Muscle layer of duodenum (tissue), 2 donors: ENCODE results near the gene TAPT1.
"Not testable (repeated sequence)": the region's sequence is repeated elsewhere in the genome, so short reads cannot be mapped to it uniquely, and the experiment has no call there.

Experiments used
- H3K27ac ChIP-seq: one replicate; pipeline ENCODE4 v1.7.0; 2013; ENCODE audit warnings: mild to moderate bottlenecking, low read length
- H3K27me3 ChIP-seq: one replicate; pipeline ENCODE4 v1.7.0; 2013; ENCODE audit warnings: low read depth, mild to moderate bottlenecking, control low read depth, low read length
- H3K36me3 ChIP-seq, 2 donors: one replicate each; pipeline ENCODE4 v1.7.0; 2013; ENCODE audit warnings: low read length in 2 of 2, control low read depth in 1 of 2, mild to moderate bottlenecking in 1 of 2; ENCODE audit not compliant: insufficient read depth in 2 of 2, control insufficient read depth in 1 of 2
- H3K4me1 ChIP-seq, 2 donors: one replicate each; pipeline ENCODE4 v1.7.0; 2013; ENCODE audit warnings: low read length in 2 of 2, mild to moderate bottlenecking in 2 of 2, control low read depth in 1 of 2, moderate library complexity in 1 of 2; ENCODE audit not compliant: insufficient read depth in 2 of 2, control insufficient read depth in 1 of 2
- H3K4me3 ChIP-seq, 2 donors: one replicate each; pipeline ENCODE4 v1.7.0; 2013; ENCODE audit warnings: low read length in 2 of 2, low read depth in 1 of 2, mild to moderate bottlenecking in 1 of 2
- H3K9me3 ChIP-seq, 2 donors: one replicate each; pipeline ENCODE4 v1.7.0; 2013; ENCODE audit warnings: low read length in 2 of 2, control low read depth in 1 of 2, mild to moderate bottlenecking in 1 of 2; ENCODE audit not compliant: control insufficient read depth in 1 of 2
- donor health status: healthy.

The TAPT1 gene

DNA sequence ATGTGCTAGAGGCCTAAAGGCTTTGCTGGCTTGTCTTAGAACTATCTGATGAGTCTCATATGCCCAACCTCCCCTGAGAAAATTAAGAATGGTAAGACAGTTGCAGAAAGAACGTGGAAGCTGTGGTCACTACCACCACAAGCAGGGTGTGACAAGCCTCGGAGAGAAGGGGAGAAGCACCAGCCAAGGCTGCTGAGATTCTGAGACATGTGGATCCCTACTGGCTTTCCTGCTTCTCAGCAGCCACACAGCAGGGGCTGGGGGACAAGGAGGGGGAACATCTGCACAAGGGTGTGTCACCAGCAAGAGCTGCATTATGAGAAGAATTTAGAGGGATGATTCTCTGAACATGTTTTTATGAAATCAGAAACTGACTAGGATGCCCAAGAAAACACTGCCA lies 19.4 kb downstream of the TAPT1 start:
- Histone ChIP-seq H3K9me3 (no peaks in the 10 kb centered on the region), H3K4me3 (no peak overlapping the region), H3K27ac (no peak overlapping the region), H3K4me1 (peaks cover 0 to 14% of the 10 kb centered on the region in 2 donors), H3K36me3 (peaks cover 0 to 5% of the 10 kb centered on the region in 2 donors), H3K27me3 (no peaks in the 10 kb centered on the region)

DNA sequence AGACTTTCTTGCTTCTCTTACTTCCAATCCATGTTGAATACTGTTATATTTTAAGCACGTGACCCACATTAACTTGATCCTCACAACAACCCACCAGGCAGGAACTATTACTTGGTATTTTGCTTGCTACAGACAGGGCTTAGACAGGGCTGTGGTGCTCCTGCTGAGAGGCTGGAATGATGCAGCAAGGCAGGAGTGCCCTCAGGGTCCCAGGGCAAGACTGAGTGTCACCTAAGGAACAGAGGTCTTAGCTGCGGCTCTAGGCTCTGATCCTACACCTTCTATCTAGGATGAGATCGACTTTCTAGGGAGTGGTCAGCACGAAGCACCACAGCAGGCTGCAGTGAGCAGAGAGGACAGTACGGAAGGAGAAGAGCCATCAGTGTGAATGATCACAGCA lies 20.0 kb downstream of the TAPT1 start:
- Histone ChIP-seq H3K27ac (no peak overlapping the region), H3K4me3 (no peak overlapping the region), H3K9me3 (no peaks in the 10 kb centered on the region), H3K27me3 (no peaks in the 10 kb centered on the region), H3K36me3 (peaks cover 0 to 5% of the 10 kb centered on the region in 2 donors), H3K4me1 (peaks cover 0 to 14% of the 10 kb centered on the region in 2 donors)

DNA sequence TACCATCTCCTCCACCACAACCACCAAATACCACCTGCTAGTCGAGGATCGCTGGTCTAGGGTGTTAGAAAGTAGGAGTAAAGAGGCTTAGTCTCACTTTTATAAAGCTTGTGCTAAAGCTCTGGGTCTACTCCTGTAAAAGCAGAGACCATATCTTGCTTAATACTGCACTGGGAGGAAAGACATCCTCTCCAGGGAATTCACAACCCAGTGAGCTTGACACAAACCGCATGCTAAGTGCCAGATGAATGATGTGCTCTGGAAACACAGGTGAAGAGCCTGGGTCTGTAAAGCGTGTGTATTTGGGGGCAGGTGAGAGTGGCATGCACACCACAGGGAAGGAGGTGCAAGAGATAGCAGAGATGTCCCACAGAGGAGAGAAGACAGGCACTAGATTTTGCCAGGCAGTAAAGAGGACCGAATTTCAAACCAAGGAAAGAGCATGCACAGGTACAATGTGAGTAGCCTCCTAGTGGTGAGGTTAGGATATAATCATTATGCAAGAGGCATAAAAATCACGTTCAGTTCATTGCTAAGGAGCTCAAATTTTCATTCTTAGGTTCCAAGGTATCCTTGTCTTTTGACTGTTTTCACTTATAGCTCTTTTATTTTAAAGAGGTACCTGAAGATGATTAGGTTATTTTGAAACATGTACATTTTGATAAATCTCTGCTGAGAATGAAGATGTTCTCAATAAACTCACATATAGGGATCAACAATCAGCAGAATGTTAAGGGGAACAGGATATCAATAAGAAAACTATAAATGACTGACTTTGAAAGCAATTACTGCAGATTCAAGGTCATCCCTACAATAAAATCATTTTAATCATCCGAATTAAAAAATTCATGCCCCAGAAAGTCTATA lies 20.7 kb downstream of the TAPT1 start:
- Histone ChIP-seq H3K4me1 (peaks cover 0 to 14% of the 10 kb centered on the region in 2 donors), H3K27ac (no peak overlapping the region), H3K9me3 (no peaks in the 10 kb centered on the region), H3K36me3 (peaks cover 0 to 4% of the 10 kb centered on the region in 2 donors), H3K27me3 (no peaks in the 10 kb centered on the region), H3K4me3 (no peak overlapping the region)

DNA sequence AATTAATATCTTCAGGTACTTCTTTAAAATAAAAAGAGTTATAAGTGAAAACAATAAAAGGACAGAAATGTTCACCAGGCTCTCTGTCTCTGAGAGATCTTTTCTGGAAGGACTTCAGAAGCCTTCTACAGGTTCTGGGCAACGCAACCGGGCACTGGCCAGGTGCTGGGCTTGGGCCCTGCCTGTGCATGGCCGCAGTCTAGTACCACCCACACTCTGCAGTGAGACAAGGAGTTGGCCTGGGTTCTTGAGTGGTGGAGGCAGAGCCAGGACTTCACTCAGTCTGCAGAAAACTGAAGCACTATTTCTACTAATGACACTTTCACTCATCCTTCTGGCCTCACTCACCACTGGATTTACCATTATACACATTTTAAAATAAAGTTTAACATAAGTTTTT lies 21.8 kb downstream of the TAPT1 start:
- no peaks in the 10 kb centered on the region for H3K27me3 ChIP-seq
- no peak overlapping the region for H3K4me3 ChIP-seq
- H3K9me3 ChIP-seq, result no peaks in the 10 kb centered on the region
- peaks cover 0 to 16% of the 10 kb centered on the region in 2 donors for H3K4me1 ChIP-seq
- H3K36me3 ChIP-seq, result no peaks in the 10 kb centered on the region
- H3K27ac ChIP-seq, result no peak overlapping the region

DNA sequence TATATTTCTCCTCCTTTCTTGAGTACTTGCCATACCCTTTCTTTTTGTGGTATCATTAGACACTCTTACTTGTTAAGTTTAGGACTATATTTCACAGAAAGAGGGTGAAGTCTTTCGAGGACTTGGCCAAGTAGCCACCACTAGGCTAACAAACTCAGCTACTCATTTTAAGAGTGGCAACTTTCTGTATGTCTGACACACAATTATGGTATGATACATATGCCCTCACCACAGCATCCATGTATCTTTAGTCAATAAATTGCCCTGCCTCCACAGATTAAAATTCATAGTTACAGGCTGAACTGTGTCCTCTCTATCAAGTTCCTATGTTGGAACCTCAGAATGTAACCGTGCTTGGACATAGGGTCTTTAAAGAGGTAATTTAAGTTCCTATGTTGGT lies 23.2 kb downstream of the TAPT1 start:
- Histone ChIP-seq H3K27ac (no peak overlapping the region), H3K27me3 (no peaks in the 10 kb centered on the region), H3K4me1 (peaks cover 0 to 30% of the 10 kb centered on the region in 2 donors), H3K9me3 (no peaks in the 10 kb centered on the region), H3K4me3 (no peak overlapping the region), H3K36me3 (no peaks in the 10 kb centered on the region)

DNA sequence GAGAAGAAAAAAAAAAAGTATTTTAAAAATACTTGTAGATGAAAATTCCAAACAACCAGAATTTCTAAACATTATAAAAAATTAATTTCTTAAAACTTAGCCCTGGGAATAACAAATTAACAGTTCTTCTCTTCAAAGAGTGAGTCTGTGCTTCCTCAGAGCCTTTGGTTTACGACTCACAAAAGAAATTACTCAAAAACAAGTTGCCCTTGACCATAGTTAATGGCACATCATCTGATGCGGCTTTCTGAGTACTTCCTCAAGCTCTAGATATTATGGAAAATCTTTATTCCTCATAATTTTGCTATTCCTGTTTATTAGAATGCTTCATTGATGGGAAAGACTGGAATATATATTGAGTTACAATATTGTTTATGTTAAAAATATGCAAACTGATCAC lies 23.7 kb downstream of the TAPT1 start:
- H3K27ac ChIP-seq, result no peak overlapping the region
- H3K4me1 ChIP-seq, result peaks cover 0 to 35% of the 10 kb centered on the region in 2 donors
- no peak overlapping the region for H3K4me3 ChIP-seq
- no peaks in the 10 kb centered on the region for H3K27me3 ChIP-seq
- no peaks in the 10 kb centered on the region for H3K36me3 ChIP-seq
- H3K9me3 ChIP-seq, result no peaks in the 10 kb centered on the region

DNA sequence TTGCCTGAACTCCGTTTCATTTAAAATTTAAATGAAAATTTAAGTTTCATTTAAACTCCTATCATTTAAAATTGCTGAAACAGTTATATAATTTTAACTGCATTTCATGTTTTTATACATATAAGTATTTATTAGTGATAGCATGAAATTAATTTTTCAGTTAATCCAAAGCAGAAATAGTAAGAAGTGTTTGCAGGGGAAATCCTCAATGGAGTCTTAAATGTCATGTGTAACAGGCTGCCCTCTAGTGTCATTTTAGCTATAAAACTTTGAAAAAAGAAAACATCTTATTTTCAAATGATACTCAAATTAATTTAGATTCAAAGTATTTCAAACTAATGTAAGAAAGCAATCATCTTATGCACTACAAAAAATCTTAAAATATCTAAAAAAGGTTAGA lies 27.2 kb downstream of the TAPT1 start:
- H3K4me1 ChIP-seq, result peaks cover 0 to 46% of the 10 kb centered on the region in 2 donors
- H3K27ac ChIP-seq, result no peak overlapping the region
- no peaks in the 10 kb centered on the region for H3K36me3 ChIP-seq
- H3K9me3 ChIP-seq, result no peaks in the 10 kb centered on the region
- H3K27me3 ChIP-seq, result no peaks in the 10 kb centered on the region
- H3K4me3 ChIP-seq, result no peak overlapping the region

DNA sequence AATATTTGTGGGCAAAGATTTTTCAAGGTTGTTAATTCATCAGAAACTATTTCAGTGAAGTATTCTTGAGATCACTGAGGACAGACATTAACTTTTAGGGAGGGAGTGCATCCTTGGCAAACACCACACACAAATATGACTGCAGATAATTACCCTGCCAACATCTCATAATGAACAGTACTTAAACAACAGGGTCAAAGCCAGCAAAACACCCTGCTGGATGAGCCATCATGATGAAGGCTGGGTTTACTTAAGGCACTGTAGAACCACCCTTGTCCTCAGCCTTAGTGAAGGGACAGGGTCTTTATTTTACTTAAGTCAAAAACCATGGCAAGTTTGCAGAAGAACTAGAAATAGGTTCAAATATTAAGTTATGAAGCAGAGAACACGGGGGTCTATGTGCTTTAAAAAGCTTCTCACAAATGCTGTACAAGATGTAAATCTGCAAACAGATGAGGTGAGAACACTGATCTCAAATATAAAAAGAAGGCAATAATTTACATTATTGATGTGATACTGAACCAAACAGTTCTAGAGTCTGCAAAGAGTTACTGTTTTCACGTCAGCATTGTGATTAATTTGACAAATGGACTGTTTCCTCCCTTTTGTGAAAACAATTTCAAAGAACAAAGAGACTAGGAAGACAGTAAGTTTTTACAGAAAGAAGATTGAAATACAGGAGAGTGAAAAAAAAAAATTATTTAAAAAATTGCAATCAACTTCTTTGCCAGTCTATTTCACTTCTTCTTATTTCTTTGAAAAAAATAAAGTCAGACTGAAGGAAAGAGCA lies 28.2 kb downstream of the TAPT1 start:
- Histone ChIP-seq H3K36me3 (no peaks in the 10 kb centered on the region), H3K4me3 (no peak overlapping the region), H3K27ac (no peak overlapping the region), H3K4me1 (peaks cover 5 to 43% of the 10 kb centered on the region in 2 donors), H3K27me3 (no peaks in the 10 kb centered on the region), H3K9me3 (no peaks in the 10 kb centered on the region)

DNA sequence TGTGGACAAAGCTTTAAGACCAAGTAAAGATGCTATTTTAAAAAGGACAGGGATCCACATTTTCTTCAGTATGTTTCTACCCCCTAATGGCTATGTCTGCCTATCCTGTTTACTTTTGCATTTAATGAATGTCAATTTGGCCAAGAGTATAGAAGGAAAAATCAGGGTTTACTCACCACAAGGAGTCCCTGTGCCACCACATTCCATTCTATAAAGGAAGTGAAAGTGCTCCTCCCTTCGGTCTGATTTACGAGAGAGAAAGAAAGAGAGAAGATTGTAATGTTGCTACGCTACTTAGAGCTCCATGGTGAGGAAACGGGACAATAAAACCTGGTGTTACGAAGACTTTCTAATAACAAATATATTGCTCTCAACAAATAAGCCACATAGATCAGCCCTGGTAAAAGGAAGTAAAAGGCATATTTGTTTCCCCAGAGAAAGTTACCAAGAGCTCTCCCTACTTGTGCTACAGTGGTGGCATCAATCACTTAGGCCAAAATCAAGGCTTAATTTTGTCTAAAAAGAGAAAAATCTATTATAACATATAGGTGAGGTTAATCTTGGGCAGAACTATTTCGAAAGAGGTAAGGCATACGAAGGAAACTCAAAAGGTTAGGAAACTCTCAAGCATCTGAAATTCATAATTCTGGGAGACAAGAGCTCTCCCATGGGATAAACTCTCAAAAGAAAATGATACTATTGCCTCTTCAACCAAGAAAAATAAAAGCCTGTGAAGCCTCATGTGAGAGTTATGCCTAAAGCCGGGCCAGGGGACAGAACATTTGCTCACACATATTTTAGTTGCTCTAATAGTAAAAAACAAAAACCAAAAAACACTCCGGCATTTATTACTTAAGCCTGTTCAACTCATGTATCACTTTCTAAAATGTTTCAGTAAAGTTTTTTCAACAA lies 29.5 kb downstream of the TAPT1 start:
- H3K36me3 ChIP-seq, result no peaks in the 10 kb centered on the region
- H3K9me3 ChIP-seq, result no peaks in the 10 kb centered on the region
- H3K27ac ChIP-seq, result peak overlapping the region; percentile 56
- peaks cover 14 to 53% of the 10 kb centered on the region in 2 donors for H3K4me1 ChIP-seq
- H3K4me3 ChIP-seq, result peak overlapping the region; percentile 34 to 43
- no peaks in the 10 kb centered on the region for H3K27me3 ChIP-seq

DNA sequence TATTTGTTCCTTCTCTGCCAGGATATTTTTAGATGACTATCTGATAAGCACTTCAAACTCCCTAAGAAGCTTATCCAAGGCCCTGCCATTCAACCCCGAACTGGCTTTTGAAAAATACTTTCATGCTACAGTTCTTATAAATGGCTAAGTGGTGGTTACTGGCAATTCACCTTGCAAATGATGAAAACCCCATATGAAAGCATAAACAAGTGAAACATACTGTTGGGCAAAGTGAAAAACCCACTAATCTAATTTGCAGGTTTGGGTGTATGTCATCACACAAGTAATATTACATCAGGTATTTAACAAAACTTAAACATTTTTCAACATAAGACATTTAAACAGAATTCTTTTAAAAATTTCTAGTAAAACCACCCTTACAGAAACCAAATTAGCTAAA lies 31.1 kb downstream of the TAPT1 start:
- H3K27ac ChIP-seq, result no peak overlapping the region
- no peaks in the 10 kb centered on the region for H3K9me3 ChIP-seq
- H3K27me3 ChIP-seq, result no peaks in the 10 kb centered on the region
- no peak overlapping the region for H3K4me3 ChIP-seq
- peaks cover 6 to 11% of the 10 kb centered on the region in 2 donors for H3K36me3 ChIP-seq
- H3K4me1 ChIP-seq, result peaks cover 14 to 53% of the 10 kb centered on the region in 2 donors

DNA sequence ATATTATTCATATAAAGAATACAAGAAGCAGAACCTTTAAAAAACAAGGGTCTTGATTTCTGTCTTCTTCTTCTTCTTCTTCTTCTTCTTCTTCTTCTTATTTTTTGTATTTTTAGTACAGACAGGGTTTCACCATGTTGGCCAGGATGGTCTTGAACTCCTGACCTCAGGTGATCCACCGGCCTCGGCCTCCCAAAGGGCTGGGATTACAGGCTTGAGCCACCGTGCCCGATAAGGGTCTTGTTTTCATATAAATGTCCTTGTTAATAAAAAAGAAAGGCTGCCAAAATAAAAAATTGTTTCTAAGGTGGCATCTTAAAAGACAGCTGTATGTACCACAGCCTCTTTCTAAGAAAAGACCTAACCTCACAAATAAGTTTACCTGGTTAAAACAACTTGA lies 31.5 kb downstream of the TAPT1 start:
- H3K4me3 ChIP-seq, H3K27ac ChIP-seq, H3K27me3 ChIP-seq, H3K9me3 ChIP-seq: not testable (repeated sequence)
- Histone ChIP-seq H3K36me3 (peaks cover 10 to 15% of the 10 kb centered on the region in 2 donors), H3K4me1 (peaks cover 14 to 53% of the 10 kb centered on the region in 2 donors)
